SW480 (cell line): Measurements from ENCODE around the gene RERE.
"Not testable (repeated sequence)": the region's sequence is repeated elsewhere in the genome, so short reads cannot be mapped to it uniquely, and the experiment has no call there.

Experiments used
- DNase-seq: peaks from one replicate; pipeline ENCODE4 v3.0.0-alpha.2; 2016; ENCODE audit warnings: low spot score

The RERE gene

GRCh38 chr1:8841395-8841794 is 24.0 kb upstream of the RERE start:
- no peak for DNase-seq

- no peak for DNase-seq
Measured at GRCh38 chr1:8839990-8840389, 22.6 kb upstream of the RERE start.

- DNase-seq = no peak
Measured at GRCh38 chr1:8835941-8836643, 18.7 kb upstream of the RERE start.

GRCh38 chr1:8831340-8831739 is 13.9 kb upstream of the RERE start:
- no peak for DNase-seq

- not testable (repeated sequence) for DNase-seq
Measured at GRCh38 chr1:8830732-8831131, 13.3 kb upstream of the RERE start.

- no peak for DNase-seq
Measured at GRCh38 chr1:8825985-8826481, 8.6 kb upstream of the RERE start.

- no peak for DNase-seq
Measured at GRCh38 chr1:8823295-8823664, 5.8 kb upstream of the RERE start.

- peak; percentile 67 for DNase-seq
Measured at GRCh38 chr1:8822373-8823294, 5.2 kb upstream of the RERE start.

GRCh38 chr1:8821084-8821483 is 3.6 kb upstream of the RERE start:
- DNase-seq = no peak

- not testable (repeated sequence) for DNase-seq
Measured at GRCh38 chr1:8818789-8819188, 1.3 kb upstream of the RERE start.

GRCh38 chr1:8818325-8818775 is 910 bp upstream of the RERE start:
- DNase-seq = peak; percentile 66

GRCh38 chr1:8816831-8817411 is 519 bp downstream of the RERE start:
- DNase-seq = peak; percentile 26

GRCh38 chr1:8816264-8816663 is 1.2 kb downstream of the RERE start:
- no peak for DNase-seq

GRCh38 chr1:8815582-8816151 is 1.8 kb downstream of the RERE start:
- DNase-seq = peak; percentile 41

- DNase-seq = peak; percentile 41
Measured at GRCh38 chr1:8814865-8815264, 2.6 kb downstream of the RERE start.

GRCh38 chr1:8813991-8814390 is 3.4 kb downstream of the RERE start:
- no peak for DNase-seq

- DNase-seq = no peak
Measured at GRCh38 chr1:8813016-8813763, 4.2 kb downstream of the RERE start.

- no peak for DNase-seq
Measured at GRCh38 chr1:8812081-8812480, 5.4 kb downstream of the RERE start.

GRCh38 chr1:8810987-8811386 is 6.5 kb downstream of the RERE start:
- DNase-seq = no peak

GRCh38 chr1:8809342-8809736 is 8.1 kb downstream of the RERE start:
- no peak for DNase-seq

GRCh38 chr1:8807004-8807403 is 10.4 kb downstream of the RERE start:
- no peak for DNase-seq

GRCh38 chr1:8800416-8800815 is 17.0 kb downstream of the RERE start:
- no peak for DNase-seq
